GM21723 (cell line): ENCODE measurements around the gene STXBP4.

Source experiments
- ATAC-seq: cut with Tn5 transposase; IDR thresholded peaks from one replicate; pipeline ENCODE4 v1.9.1; 2021; ENCODE audit warnings: mild to moderate bottlenecking, moderate library complexity; ENCODE audit not compliant: unreplicated experiment

STXBP4 gene, protein sequence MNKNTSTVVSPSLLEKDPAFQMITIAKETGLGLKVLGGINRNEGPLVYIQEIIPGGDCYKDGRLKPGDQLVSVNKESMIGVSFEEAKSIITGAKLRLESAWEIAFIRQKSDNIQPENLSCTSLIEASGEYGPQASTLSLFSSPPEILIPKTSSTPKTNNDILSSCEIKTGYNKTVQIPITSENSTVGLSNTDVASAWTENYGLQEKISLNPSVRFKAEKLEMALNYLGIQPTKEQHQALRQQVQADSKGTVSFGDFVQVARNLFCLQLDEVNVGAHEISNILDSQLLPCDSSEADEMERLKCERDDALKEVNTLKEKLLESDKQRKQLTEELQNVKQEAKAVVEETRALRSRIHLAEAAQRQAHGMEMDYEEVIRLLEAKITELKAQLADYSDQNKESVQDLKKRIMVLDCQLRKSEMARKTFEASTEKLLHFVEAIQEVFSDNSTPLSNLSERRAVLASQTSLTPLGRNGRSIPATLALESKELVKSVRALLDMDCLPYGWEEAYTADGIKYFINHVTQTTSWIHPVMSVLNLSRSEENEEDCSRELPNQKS

GRCh38 chr17:54968262-54968987, at the start of gene STXBP4, which contains the start of gene COX11:
TSS of gene STXBP4 (plus strand) at chr17:54968765. CDS start at chr17:54986220, 17,455 bp downstream.
TSS of gene COX11 (minus strand) at chr17:54968654. CDS start at chr17:54968646, 8 bp downstream.
- peak; percentile 93 for ATAC-seq

- ATAC-seq = no peak
Measured at GRCh38 chr17:54919425-54919824, 49.1 kb upstream of the STXBP4 start.

GRCh38 chr17:54920819-54921218, 47.7 kb upstream of the STXBP4 start:
- no peak for ATAC-seq

- ATAC-seq = no peak
Measured at GRCh38 chr17:54924405-54924804, 44.2 kb upstream of the STXBP4 start.

DNA sequence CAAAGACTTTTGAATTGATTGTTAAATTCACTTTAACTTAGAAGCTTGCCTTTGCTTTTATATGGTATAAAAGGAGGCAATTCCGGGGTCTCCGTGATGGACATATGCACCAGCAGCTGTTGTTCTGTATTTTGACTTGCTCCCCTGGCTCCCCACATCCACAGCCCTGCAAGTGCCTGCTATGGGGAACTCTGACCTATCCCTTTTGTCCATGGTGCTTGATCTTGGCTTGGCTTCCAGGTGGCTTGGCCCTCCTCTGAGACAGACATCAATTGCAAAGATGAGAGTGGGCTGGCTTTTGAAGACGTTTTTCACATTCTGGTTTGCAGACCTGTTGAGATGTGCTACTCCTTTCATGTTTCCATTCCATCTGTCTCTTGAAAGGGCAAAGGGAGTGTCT, 41.0 kb upstream of the STXBP4 start:
- no peak for ATAC-seq

DNA sequence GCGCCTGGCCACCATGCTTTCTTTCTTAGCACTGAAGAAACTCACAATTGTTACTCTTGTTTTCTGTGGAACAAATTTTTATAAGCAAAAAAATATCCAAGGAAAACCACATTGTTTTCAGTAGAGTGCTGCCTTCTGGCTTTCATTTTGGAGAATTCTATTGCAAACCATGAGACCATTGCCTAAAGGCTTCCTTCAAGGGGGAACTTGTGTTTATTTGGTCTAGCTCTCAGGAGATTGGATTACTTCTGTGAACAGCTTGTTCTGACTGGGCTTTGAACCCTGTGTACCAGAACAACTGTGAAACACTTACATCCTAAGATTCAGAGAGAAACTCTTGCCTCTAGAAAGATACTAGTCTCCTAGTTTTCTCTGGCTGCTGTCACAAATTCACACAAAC, 35.9 kb upstream of the STXBP4 start:
- ATAC-seq = no peak

GRCh38 chr17:54933921-54934320, 34.6 kb upstream of the STXBP4 start:
- ATAC-seq = no peak

DNA sequence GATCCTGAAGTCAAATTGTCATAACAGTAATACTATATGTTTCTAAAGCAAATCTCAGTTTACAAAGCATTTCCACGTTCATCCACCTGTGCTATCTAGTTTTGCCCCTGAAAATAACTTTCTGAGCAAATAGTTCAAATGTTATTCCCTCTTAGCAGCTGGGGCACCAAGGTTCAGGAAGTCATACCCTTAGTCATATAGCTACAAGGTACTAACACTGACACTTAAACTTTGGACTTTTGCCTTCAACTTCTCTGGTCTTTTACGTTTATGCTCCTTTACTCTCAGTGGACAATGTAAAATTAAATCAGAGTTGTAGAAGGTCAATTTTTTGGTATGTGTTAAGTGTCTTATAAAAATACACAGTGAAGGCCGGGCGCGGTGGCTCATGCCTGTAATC, 33.1 kb upstream of the STXBP4 start:
- no peak for ATAC-seq

- no peak for ATAC-seq
Measured at GRCh38 chr17:54937018-54937417, 31.5 kb upstream of the STXBP4 start.

- ATAC-seq = no peak
Measured at GRCh38 chr17:54937426-54937825, 31.1 kb upstream of the STXBP4 start.

DNA sequence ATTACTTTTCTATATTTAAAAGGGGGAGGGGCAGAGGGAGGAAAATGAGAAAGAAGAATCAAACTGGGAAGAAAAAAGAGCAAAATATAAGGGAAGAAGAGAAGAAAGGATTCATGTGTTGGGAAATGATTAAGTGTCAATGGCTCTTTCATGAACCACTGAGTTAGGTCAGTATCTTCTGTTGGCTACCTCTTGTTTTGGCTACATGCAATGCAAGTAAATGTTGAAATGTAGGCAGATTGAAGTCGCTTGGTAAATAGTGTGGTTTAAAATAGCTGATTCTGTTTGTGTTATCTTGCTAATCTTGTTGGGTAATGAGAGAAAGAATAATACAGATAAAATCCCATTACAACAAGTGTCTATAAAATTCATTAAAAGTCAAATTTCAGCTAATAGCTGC, 27.3 kb upstream of the STXBP4 start:
- ATAC-seq = no peak

DNA sequence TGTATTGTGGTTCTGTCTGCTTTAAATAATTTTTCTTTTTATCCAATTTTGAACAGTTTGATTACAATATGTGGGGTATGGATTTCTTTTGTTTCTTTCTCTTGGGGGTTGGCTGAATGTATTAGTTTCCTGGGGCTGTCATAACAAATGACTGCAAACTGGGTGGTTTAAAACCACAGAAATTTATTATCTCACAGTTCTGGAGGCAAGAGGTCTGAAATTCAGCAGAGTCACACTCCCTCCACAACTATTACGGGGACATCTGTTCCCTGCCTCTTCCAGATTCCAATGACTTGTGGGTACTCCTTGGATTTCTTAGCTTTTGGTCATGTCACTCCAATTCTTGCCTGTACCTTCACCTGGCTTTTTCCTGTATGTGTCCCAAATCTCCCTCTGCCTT, 23.8 kb upstream of the STXBP4 start:
- no peak for ATAC-seq

DNA sequence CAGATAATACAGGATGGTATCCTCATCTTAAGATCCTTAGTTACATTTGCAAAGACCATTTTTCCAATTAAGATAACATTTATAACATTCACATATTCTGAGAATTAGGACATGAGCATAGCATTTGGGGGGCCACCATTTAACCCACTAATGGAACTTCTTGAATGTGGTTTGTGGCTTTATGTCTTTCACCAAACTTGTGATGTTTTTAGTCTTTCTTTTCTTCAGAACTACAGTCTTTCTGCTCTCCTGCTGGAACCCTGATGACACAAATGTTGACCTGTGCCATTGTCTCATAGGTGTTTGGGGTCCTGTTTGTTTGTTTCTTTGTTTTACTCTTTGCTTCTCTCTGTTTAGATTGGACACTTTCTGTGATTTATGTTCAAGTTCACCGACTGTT, 23.3 kb upstream of the STXBP4 start:
- no peak for ATAC-seq

DNA sequence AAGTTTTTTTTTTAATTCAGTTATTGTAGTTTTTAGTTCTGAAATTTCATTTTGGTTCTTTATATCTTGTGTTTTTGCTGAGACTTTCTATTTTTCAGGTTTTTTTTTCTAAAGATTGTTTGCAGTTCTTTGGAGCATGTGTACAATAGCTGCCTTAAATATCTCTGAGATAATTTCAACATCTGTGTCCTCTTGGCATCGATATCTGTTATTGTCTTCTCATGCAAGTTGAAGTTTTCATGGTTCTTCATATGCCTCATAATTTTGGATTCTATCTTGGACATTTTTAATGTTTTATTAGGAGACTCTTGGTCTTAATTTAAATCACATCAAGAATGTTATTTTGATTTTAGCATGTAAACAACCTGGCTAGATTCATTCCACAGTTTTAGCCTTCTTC, 22.9 kb upstream of the STXBP4 start:
- no peak for ATAC-seq

DNA sequence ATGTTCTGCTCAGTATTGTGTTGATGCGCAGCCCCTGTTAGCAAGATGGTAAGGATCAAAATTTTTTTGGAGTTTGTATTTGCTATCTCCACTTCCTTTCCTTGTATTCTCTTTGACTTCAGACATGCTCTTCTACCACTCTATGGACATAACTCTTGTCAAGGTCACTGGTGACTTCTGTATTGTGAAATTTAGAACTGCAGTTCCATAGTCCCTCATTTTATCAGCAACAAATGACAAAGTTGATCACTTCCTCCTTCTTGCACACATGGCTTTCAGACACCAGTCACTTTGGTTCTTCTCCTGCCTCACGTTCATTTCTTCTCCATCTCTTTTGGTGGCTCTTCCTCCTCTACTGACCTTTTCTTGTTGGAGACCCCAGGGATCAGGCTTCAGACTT, 21.2 kb upstream of the STXBP4 start:
- no peak for ATAC-seq

GRCh38 chr17:54948380-54948779, 20.2 kb upstream of the STXBP4 start:
- ATAC-seq = no peak

DNA sequence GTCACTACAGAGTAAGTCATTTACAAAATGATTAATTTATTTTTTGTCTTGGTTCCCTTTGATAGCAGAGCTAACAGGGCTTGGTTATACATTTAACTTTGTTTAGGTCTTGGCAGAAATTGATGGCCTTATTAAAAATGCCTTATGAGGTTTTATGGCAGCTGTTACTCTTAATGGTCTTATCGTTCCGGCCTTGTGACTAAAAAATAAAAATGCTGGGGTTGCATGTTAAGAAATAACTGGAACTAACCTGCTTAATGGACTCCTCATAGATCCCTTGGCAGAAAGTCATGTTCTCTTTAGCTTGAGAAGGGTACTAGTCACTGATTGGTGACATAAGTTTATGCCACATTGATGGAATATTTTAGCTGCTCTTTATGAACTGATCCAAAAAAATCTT, 18.4 kb upstream of the STXBP4 start:
- ATAC-seq = no peak

GRCh38 chr17:54951286-54951685, 17.3 kb upstream of the STXBP4 start:
- ATAC-seq = no peak

DNA sequence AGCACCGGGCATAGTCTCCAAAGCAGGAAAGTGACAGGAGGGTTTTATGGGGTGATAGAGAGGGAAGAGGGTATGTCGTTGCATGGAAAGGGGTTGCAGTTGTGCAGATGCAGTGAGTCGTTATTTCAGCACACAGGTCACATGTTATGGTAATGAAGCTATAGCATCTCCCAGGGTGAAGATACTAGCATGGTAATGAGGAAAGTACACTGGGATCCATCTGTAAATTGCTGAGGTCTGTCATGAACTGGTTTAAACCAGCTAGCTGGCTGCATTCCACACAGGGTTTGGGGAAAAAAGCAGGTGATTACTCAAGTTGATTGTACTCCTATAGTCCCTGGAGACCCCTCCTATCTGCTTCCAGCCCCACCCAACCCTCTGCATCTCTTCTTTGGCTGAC, 11.8 kb upstream of the STXBP4 start:
- ATAC-seq = no peak

DNA sequence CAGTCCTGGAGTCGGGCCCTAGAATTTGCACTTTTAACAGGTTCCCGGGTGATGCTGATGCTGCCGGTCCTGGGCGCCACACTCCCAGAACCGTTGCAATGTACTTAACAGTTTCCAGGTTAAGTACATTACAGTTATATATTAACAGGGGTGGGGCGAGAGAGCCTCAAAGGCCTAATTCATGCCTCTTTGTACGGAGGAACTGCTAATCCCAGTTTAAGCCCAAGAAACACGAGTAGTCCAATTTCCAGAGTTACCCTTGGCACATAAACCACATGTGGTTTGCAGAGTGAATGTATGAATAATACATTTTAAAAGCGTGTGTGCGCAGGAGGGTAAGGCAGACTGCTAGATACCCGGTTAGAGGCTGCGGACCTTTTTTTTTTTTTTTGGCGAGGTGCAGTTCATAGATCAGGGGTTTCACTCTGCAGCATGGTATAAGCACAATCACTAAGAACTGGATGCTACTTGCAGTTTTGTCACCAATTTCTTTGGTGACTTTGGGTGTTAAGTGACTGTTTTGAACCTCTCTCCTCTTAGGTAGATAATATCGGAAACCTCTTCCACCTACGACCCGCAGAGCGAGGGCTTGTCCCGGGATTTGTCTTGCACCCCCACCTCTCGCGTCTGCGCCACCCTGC, 824 bp upstream of the STXBP4 start:
- ATAC-seq = peak; percentile 19

GRCh38 chr17:54968988-54969332, 395 bp downstream of the STXBP4 start:
- ATAC-seq = peak; percentile 36
